Myocyte (in vitro differentiated cells): ENCODE data around the gene SOCS6. TPM values are rescaled to one million over a fixed set of nuclear protein-coding genes. Genes with fewer than 3 reads are reported as not detected.
"Not testable (repeated sequence)": the region's sequence is repeated elsewhere in the genome, so short reads cannot be mapped to it uniquely, and the experiment has no call there.

ENCODE experiments used
- DNase-seq: peaks from one replicate; pipeline ENCODE4 v3.0.0-alpha.2; 2012; ENCODE audit warnings: low read depth
- total RNA-seq: library from RNA; depleted of rRNA; stranded (reverse); fragments of >200 nt; gene quantifications from 2 replicates; pipeline ENCODE4 v1.2.3, GENCODE V29; 2014

Gene SOCS6
- total RNA-seq, 1 donor from 2014 or later: 23.6 TPM

DNA sequence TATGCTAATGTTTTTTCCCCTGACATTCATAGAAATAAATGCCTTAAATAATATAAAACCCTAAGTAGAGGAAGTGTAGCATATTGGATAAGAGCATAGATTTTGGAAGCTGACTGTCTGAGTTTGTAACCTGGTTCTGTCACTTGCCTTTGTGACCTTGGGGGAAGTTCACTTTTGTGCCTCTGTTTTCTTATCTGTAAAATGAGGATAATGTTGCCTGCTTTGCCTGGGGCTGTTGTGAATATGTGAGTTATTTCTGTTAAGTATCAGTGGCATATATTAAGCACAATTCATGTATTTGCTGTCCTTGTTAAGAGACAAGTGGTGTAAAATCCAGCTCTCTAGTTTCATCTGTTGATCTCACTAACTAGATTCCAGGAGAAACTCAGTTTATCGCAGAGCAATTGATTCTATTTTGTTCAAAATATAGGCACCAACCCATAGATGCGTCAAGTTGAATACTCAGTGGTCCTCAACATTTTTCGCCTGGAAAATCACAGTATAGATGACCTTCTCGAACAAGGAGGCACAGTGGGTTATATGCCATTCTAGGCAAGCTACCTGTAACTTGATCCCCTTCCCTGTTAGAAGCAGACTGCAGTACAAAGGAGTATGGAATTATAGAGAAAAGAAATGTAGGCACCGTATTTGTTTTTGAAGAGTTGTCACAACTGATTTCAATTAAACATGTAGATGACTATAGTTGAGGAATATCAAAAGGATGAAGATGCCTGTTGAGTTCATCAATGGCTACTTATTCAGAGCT, 67.0 kb downstream of the SOCS6 start:
- no peak for DNase-seq

GRCh38 chr18:70358105-70358406, 69.2 kb downstream of the SOCS6 start:
- DNase-seq: peak; percentile 80

GRCh38 chr18:70359071-70359470, 70.2 kb downstream of the SOCS6 start:
- no peak for DNase-seq

GRCh38 chr18:70362258-70362657, 73.4 kb downstream of the SOCS6 start:
- DNase-seq: no peak

GRCh38 chr18:70363861-70364260, 75.0 kb downstream of the SOCS6 start:
- no peak for DNase-seq

- DNase-seq: no peak
Measured at GRCh38 chr18:70365361-70365760, 76.5 kb downstream of the SOCS6 start.

DNA sequence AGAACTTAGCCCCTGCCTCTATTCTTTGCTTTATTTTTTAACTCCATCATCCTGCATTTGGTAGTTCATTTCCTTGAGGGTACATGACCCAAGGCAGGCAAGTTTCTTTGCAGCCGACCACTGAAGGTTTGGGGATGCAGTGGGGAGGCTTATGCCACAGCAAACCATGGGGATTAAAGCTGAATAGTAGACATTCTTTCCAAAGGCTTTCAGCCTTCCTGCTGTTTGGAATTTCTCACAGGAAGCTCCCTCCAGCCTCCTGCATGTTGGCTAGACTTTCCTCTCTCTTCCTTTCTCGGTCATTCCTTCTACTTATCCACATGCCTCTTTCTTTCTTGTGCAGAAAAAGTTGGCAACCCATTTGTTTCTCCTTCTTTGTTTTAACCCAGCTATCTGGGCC, 77.3 kb downstream of the SOCS6 start:
- no peak for DNase-seq

DNA sequence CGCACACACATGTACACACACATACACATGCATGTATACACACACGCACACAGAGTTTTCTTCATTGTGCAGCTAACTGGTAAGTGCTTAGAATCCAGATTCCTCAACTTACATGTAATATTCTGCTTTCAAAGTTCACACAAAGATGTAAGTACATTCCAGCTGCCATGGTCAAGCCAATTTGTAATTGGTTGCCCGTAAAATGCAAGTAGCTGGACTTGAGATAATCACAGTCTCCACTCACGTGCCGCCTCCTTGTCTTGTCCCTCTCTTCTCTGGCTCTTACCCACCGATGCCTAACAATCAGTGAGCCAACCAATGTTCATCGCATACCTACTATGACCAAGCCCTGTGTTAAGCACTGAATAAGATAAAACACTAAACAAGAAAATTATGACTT, 77.8 kb downstream of the SOCS6 start:
- no peak for DNase-seq

DNA sequence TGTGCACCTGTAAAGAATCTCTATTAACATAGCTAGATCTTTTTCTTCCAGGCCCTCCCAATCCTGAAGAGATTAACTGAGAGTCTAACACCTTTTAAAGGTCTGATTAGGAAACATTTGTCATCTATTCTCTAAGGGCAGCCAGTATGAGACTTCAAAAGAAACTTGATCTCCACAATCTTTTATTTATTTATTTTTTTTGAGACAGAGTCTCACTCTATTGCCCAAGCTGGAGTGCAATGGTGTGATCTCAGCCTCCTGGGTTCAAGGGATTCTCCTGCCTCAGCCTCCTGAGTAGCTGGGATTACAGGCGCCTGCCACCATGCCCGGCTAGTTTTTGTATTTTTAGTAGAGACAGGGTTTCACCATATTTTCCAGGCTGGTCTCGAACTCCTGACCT, 78.5 kb downstream of the SOCS6 start:
- DNase-seq: not testable (repeated sequence)

GRCh38 chr18:70368903-70369302, 80.1 kb downstream of the SOCS6 start:
- DNase-seq: no peak

- no peak for DNase-seq
Measured at GRCh38 chr18:70370762-70371733, 82.2 kb downstream of the SOCS6 start.

DNA sequence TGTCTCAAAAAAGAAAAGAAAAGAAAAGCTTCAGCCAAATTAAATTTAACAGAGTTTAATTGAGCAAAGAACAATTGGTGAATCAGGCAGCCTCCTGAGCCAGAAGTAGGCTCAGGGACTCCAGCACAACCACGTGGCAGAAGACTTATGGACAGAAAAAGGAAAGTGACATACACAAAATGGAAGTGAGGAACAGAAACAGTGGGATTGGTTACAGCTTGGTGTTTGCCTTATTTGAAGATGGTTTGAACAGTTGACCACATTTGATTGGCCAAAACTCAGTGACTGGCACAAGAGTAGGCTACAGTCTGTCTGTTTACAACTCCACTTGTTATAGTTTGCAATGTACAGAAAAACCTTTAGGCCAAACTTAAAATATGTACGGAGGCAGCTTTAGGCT, 83.1 kb downstream of the SOCS6 start:
- DNase-seq: no peak

GRCh38 chr18:70372450-70373041, 83.7 kb downstream of the SOCS6 start:
- DNase-seq: no peak

- DNase-seq: peak; percentile 45
Measured at GRCh38 chr18:70373042-70373519, 84.2 kb downstream of the SOCS6 start.

DNA sequence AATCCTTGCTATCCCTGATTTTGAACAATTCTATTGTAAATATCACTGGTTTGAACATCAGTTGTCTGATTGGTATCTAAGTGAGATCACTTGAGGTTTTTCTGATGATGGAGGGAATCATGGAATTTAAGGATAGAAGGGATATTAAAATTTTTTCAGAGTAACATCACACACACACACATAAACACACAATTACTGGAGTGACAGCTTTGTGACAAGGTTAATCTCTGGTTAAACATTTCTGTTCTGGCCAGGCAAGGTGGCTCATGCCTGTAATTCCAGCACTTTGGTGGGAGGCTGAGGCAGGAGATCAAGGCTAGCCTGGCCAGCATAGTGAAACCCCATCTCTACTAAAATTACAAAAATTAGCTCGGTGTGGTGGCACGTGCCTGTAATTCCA, 85.3 kb downstream of the SOCS6 start:
- DNase-seq: no peak

- DNase-seq: no peak
Measured at GRCh38 chr18:70376137-70376913, 87.5 kb downstream of the SOCS6 start.

GRCh38 chr18:70376914-70377258, 88.0 kb downstream of the SOCS6 start:
- no peak for DNase-seq

- DNase-seq: no peak
Measured at GRCh38 chr18:70377317-70377799, 88.5 kb downstream of the SOCS6 start.

GRCh38 chr18:70377857-70378701, 89.2 kb downstream of the SOCS6 start:
- no peak for DNase-seq
